Measurements from ENCODE around the gene POLR2J. TPM values are rescaled to one million over a fixed set of nuclear protein-coding genes. Genes with fewer than 3 reads are reported as not detected.

The POLR2J gene
- total RNA-seq, 1 experiment from 2014 or later = 50.5 TPM

DNA sequence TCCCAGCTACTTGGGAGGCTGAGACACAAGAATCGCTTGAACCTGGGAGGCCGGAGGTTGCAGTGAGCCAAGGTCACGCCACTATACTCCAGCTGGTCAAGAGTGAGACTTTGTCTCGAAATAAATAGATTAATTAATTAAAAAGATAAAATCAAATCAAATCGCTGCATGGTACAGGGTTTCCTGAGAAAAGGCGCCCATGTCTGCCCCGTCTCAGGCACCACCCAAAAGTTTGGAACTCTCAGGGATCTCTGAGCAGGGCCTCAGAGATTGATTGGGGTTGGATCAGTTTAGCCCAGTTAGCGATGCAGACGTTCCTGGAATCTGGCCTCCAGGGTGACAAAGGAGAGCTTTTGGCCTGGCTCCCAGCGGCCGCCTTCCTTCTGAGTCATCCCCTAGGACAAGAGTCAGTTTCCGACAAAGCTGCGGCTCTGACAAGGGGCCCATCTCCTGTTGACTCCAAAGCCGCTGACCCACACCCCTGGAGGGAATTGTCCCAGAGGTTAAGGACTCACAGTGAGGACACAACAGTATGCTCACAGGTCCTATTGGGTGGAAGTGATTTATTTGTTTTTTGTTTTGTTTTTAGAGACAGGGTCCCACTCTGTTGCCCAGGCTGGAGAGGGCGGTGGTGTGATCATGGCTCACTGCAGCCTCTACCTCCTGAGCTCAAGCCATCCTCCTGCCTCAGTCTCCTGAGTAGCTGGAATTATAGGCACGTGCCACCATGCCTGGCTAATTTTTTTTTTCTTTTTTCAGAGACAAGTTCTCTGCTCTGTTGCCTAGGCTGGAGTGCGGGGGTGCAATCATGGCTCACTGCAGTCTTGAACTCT is 38.5 kb downstream of the POLR2J start:
- TF ChIP-seq, protein P1, sequence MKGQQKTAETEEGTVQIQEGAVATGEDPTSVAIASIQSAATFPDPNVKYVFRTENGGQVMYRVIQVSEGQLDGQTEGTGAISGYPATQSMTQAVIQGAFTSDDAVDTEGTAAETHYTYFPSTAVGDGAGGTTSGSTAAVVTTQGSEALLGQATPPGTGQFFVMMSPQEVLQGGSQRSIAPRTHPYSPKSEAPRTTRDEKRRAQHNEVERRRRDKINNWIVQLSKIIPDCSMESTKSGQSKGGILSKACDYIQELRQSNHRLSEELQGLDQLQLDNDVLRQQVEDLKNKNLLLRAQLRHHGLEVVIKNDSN (CRISPR knock-in tag; IDR thresholded peaks at IDR 0.05) = no peak
- TF ChIP-seq MXD4 (CRISPR knock-in tag; IDR thresholded peaks at IDR 0.05; ENCODE audit: borderline replicate concordance) (no peak), ZNF317 (CRISPR knock-in tag; IDR thresholded peaks at IDR 0.05; ENCODE audit: borderline replicate concordance, low read depth) (no peak), GABPB1 (CRISPR knock-in tag; IDR thresholded peaks at IDR 0.05) (no peak), ZNF138 (CRISPR knock-in tag; conservative IDR thresholded peaks at IDR 0.05) (no peak), ZNF121 (CRISPR knock-in tag; IDR thresholded peaks at IDR 0.05) (peak; percentile 82), ZNF396 (CRISPR knock-in tag; IDR thresholded peaks at IDR 0.05; ENCODE audit: borderline replicate concordance) (no peak)
- POLR2A ChIA-PET = no interaction called here
- peak overlapping the region; percentile 60; the same call in 1 of the 2 replicates for H3K27ac Mint-ChIP-seq

DNA sequence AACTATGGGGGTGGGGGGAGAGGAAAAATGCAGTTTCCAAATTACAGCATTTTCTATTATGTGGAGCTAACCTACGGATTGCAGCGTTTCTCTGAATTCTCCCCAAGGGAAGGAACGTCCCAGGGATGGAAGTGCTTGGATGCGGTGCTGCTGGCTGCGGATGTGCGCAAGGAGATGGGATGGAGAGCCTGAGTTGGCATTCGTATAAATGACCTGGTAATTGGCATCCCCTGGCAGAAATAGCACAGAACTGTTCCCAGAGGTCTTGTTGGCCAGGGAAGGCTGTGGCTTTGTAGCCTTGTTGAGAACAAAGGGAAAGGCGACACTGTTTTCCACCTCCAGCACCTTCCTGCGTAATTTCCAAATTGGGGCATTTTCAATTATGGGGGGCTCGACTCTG is 42.6 kb downstream of the POLR2J start:
- POLR2A ChIA-PET = no interaction called here
- no peak overlapping the region for H3K4me3 Mint-ChIP-seq
- DNase-seq (ENCODE audit: low spot score) (no peak), ATAC-seq (no peak)
- peaks cover 2% of the 10 kb centered on the region; the same call in 1 of the 2 replicates for H3K36me3 Mint-ChIP-seq
- H3K27me3 Mint-ChIP-seq (ENCODE audit: low read depth) = no peaks in the 10 kb centered on the region
- no peaks in the 10 kb centered on the region for H3K9me3 Mint-ChIP-seq
- no peak overlapping the region for H3K27ac Mint-ChIP-seq
- H3K4me1 Mint-ChIP-seq = peaks cover 22% of the 10 kb centered on the region
- TF ChIP-seq, protein P2, sequence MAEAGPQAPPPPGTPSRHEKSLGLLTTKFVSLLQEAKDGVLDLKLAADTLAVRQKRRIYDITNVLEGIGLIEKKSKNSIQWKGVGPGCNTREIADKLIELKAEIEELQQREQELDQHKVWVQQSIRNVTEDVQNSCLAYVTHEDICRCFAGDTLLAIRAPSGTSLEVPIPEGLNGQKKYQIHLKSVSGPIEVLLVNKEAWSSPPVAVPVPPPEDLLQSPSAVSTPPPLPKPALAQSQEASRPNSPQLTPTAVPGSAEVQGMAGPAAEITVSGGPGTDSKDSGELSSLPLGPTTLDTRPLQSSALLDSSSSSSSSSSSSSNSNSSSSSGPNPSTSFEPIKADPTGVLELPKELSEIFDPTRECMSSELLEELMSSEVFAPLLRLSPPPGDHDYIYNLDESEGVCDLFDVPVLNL (CRISPR knock-in tag; IDR thresholded peaks at IDR 0.05; ENCODE audit: borderline replicate concordance, low read depth) = no peak
- CTCF ChIA-PET = interaction anchor here (1.3 to 5.3 kb wide), 3 partner anchors 13 to 156 kb away, joined by 3 to 21 read pairs (median 3); no protein-coding TSS in a partner anchor

More for the DNA sequence above, 38.5 kb downstream of the POLR2J start:
- Mint-ChIP-seq H3K4me1 (peaks cover 14% of the 10 kb centered on the region), H3K27me3 (ENCODE audit: low read depth) (no peaks in the 10 kb centered on the region), H3K4me3 (no peak overlapping the region), H3K36me3 (peaks cover 11% of the 10 kb centered on the region), H3K9me3 (no peaks in the 10 kb centered on the region)
- ATAC-seq (peak; percentile 51), DNase-seq (ENCODE audit: low spot score) (peak; percentile 38)
- CTCF ChIA-PET = interaction anchor here (1.0 to 1.8 kb wide), 3 partner anchors 24 to 36 kb away, joined by 3 to 8 read pairs (median 4); partner anchors contain the start of genes ALKBH4 and LRWD1

- Mint-ChIP-seq H3K4me1 (peaks cover 29% of the 10 kb centered on the region), H3K4me3 (peak overlapping the region; percentile 67), H3K27me3 (ENCODE audit: low read depth) (no peaks in the 10 kb centered on the region), H3K9me3 (no peaks in the 10 kb centered on the region), H3K27ac (no peak overlapping the region), H3K36me3 (no peaks in the 10 kb centered on the region; the same call in 1 of the 2 replicates)
- ChIA-PET CTCF (interaction anchor here (2.0 to 5.3 kb wide), 2 partner anchors 22 to 30 kb away, joined by 6 to 21 read pairs; no protein-coding TSS in a partner anchor), POLR2A (no interaction called here)
- TF ChIP-seq, protein P3, sequence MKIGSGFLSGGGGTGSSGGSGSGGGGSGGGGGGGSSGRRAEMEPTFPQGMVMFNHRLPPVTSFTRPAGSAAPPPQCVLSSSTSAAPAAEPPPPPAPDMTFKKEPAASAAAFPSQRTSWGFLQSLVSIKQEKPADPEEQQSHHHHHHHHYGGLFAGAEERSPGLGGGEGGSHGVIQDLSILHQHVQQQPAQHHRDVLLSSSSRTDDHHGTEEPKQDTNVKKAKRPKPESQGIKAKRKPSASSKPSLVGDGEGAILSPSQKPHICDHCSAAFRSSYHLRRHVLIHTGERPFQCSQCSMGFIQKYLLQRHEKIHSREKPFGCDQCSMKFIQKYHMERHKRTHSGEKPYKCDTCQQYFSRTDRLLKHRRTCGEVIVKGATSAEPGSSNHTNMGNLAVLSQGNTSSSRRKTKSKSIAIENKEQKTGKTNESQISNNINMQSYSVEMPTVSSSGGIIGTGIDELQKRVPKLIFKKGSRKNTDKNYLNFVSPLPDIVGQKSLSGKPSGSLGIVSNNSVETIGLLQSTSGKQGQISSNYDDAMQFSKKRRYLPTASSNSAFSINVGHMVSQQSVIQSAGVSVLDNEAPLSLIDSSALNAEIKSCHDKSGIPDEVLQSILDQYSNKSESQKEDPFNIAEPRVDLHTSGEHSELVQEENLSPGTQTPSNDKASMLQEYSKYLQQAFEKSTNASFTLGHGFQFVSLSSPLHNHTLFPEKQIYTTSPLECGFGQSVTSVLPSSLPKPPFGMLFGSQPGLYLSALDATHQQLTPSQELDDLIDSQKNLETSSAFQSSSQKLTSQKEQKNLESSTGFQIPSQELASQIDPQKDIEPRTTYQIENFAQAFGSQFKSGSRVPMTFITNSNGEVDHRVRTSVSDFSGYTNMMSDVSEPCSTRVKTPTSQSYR (CRISPR knock-in tag; IDR thresholded peaks at IDR 0.05) = no peak
- TF ChIP-seq CREM (CRISPR knock-in tag; IDR thresholded peaks at IDR 0.05) (no peak), FOXJ3 (CRISPR knock-in tag; IDR thresholded peaks at IDR 0.05; ENCODE audit: borderline replicate concordance) (no peak), GRHL2 (CRISPR knock-in tag; IDR thresholded peaks at IDR 0.05; ENCODE audit: insufficient replicate concordance, severe bottlenecking) (no peak), ZMAT4 (CRISPR knock-in tag; IDR thresholded peaks at IDR 0.05) (no peak), GTF2I (CRISPR knock-in tag; conservative IDR thresholded peaks at IDR 0.05) (no peak), ZNF121 (CRISPR knock-in tag; IDR thresholded peaks at IDR 0.05) (no peak), ZNF671 (CRISPR knock-in tag; IDR thresholded peaks at IDR 0.05) (no peak)
- TF ChIP-seq, protein P4, sequence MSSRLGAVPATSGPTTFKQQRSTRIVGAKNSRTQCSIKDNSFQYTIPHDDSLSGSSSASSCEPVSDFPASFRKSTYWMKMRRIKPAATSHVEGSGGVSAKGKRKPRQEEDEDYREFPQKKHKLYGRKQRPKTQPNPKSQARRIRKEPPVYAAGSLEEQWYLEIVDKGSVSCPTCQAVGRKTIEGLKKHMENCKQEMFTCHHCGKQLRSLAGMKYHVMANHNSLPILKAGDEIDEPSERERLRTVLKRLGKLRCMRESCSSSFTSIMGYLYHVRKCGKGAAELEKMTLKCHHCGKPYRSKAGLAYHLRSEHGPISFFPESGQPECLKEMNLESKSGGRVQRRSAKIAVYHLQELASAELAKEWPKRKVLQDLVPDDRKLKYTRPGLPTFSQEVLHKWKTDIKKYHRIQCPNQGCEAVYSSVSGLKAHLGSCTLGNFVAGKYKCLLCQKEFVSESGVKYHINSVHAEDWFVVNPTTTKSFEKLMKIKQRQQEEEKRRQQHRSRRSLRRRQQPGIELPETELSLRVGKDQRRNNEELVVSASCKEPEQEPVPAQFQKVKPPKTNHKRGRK (CRISPR knock-in tag; IDR thresholded peaks at IDR 0.05; ENCODE audit: borderline replicate concordance) = no peak
- DNase-seq (ENCODE audit: low spot score) = no peak
- peak; percentile 3; the same call in 1 of the 2 replicates for ATAC-seq
These were observed 44.7 kb downstream of the POLR2J start for GRCh38 chr7:102434039-102434486.
